Activated T-cell treated with anti-CD3 and anti-CD28 coated beads, Interleukin-2, amount 50 U/mL, for 48 hours (primary cell): ENCODE measurements around the gene TSC22D1.
"Not testable (repeated sequence)": the region's sequence is repeated elsewhere in the genome, so short reads cannot be mapped to it uniquely, and the experiment has no call there.

Source experiments
- DNase-seq, 2 experiments: peaks; one replicate each; pipeline ENCODE4 v3.0.0-alpha.2; 2020

TSC22D1 gene

GRCh38 chr13:44498969-44499368 lies 77.2 kb downstream of the TSC22D1 start:
- no peak for DNase-seq

- no peak for DNase-seq
Measured at GRCh38 chr13:44498502-44498901, 77.6 kb downstream of the TSC22D1 start.

DNA sequence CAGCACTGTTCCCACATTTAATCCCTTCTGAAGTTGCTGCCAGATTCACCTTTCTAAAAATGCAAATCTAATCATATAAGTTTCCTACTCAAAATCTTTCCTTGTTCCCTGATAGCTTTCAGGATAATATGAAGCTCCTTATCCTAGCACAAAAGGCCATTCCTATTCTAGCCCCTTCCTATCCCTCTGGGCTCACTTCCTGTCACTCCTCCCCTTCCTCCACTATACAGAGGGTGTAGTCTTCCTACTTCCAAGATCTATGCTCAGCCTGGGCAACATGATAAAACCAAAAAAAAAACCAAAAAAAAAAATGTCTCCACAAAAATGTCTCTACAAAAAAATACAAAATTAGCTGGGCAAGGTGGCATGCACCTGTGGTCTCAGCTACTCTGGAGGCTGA lies 78.3 kb downstream of the TSC22D1 start:
- no peak for DNase-seq

DNA sequence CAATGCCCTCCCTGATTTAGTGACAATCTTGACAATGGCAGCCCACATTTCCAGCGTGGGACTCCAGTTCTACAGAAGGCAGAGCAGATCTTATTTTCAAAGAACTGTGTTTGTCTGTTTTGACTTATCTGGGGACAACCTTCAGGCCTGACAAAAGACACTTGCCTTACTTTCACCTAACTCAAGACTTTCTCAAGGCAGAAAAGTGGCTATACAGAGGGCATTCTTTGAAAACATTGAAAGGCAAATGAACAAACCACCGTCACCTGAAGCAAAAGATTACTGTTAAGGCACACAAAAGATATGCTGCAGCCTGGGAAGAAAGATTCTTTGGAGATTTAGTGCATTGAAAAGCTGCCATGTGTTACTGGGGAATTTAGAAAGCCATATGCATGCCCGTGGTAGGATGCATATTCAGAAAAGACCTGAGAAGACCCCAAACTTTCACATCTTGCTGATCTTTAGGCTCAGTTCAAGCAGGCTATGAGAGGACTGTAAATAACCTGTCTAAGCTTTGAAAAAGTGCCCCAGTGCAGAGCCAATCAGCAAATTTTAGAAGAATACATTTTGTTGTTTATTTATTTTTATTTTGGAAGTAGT lies 82.8 kb downstream of the TSC22D1 start:
- no peak for DNase-seq

DNA sequence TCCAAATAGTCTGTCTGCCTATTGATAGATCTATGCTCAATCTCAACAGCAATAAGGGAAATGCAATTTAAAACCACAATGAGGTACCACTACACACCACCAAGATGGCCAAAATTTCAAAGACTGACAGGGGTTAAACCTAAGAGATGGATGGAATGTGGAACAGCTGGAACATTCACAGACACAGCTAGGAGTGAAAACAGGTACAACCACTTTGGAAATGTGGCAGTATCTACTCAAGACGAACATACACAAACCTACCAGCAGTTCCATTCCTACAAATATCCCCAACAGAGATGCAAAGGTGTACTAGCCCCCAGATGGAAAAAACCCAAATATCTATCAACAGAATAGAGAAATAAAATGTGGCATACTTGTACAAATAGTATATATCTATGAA lies 86.4 kb downstream of the TSC22D1 start:
- DNase-seq = no peak

DNA sequence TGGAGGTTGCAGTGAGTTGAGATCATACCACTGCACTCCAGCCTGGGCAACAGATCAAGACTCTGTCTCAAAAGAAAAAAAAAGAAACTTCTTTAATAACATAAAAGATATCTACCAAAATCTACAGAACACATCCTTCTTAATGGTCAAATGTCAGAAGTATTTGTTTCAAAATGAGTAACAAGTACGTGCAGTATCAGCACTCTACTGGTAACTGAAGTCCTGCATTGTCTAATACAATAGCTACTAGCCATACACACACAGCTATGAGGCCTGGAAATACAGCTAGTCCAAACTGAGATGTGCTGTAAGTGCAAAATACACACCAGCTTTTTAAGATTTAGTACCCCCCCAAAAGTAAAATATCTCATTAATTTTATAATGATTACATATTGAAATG lies 88.1 kb downstream of the TSC22D1 start:
- no peak for DNase-seq

DNA sequence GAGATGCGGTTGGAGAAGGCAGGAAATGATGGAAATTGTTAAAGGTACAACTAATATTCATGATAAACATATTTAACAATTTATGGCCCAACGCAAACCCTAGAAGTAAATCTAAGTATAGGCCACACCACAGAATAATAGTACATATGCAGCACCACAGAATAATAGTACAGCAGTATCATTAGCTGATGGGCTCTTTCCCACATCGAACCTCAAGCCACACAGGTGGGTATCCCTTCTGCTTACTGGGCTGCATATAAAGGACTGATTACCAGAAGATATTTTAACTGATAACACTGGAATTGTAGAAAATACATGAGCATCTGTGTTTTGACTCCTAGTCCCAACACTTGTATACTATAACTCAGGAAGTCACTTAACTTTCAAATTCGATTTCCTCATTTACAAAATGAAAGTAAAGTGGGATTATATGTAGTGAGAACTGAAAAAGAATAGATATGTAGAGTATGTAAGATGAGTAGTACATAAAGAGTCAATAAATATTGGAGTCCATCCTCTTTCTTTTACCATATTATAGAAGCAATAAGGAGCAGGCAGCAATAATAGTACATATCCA lies 91.5 kb downstream of the TSC22D1 start:
- no peak for DNase-seq

GRCh38 chr13:44474122-44474910 lies 101.8 kb downstream of the TSC22D1 start:
- no peak for DNase-seq

DNA sequence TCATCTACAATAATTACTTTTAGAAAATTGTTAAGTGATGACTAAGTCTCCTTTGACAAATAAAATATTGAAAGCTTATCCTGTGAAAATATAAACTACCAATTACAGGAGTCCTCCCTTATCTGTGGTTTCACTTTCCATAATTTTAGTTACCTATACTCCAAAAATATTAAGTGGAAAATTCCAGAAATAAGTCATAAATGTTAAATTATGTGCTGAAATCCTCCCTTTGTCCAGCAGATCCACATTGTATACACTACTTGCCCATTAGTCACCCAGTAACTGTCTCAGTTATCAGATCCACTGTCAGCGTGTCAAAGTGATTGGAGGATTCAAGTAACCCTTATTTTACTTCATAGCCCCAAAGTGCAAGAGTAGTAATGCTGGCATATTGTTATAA lies 104.4 kb downstream of the TSC22D1 start:
- DNase-seq = no peak

DNA sequence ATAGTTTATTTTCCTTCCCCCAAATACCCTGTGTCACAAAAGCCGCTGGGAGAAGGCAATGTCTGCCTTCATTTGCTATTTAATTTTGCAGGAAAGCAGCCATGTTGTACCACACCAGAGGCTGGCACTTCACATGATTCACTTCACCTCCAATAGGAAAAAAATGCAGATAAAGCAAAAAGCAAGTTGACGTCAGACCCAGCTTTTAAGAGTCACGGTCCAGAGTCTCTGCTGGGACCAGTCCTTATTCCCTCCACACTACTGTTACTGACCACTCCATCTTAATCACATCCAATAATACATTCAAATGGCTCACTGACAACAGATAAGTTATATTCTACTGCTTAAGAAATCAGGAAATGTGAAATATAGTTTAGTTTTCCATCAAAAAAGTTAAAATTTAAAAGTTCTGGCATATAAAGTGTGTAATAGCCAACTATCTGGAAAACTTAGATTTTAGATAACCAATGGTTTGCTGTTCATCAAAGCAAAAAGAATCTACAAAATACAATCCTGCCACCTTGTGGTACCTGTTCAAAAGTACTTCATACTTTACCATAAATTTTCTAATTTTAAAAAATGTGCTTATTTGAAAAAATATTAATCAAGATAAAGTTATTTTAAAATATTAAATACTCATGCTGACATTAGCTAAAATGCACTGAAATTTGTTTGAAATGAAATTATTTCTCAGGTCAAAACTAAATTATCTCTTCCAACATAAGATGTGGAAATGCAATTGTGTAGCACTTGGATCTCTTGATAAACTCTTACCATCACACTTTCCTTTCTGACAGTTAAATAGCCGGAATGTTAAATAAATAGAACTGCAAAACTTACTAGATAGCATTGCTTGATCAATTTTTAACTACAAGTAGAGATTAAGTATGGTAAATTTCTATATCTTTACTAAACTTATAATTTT lies 105.2 kb downstream of the TSC22D1 start:
- DNase-seq = no peak

GRCh38 chr13:44468874-44469273 lies 107.3 kb downstream of the TSC22D1 start:
- DNase-seq = no peak

DNA sequence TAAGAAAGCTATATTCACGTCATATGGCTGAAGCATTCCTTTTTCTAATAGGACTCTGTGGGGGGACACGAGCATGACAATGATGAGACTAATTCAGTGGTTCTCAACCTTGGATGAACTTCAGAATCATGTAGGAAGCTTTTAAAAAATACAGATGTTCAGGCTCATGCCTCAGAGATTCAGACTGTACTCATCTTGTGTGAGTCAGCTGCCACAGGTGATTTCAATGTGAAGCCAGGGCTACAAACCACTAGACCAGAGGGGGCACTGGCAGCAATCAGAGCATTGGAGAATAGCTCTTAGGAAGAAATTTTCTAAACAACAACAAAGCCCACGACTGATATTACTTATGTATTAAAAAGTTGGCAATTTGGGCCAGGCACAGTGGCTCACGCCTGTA lies 110.8 kb downstream of the TSC22D1 start:
- no peak for DNase-seq

GRCh38 chr13:44464471-44464870 lies 111.7 kb downstream of the TSC22D1 start:
- DNase-seq = no peak

DNA sequence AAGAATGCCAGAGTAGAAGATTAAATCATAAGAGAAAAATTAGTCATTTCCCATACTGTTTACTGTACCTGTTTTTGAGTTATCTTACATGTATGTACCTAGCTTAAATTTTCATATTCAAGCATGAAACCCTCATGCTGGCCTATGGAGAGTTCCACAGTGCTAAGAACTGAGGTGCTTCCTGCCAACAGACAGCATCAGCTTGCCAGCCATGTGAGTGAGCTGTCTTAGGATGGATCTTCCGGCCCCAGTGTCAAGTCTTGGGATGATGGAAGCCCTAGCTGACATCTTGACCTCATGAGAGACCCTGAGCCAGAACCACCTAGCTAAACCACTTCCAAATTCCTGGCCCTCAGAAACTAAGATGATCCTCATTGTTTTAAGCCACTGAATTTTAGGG lies 112.4 kb downstream of the TSC22D1 start:
- DNase-seq = no peak

GRCh38 chr13:44459674-44460073 lies 116.5 kb downstream of the TSC22D1 start:
- DNase-seq = no peak

GRCh38 chr13:44458313-44458975 lies 117.7 kb downstream of the TSC22D1 start:
- no peak for DNase-seq

- DNase-seq = not testable (repeated sequence)
Measured at GRCh38 chr13:44456212-44456611, 119.9 kb downstream of the TSC22D1 start.

- no peak for DNase-seq
Measured at GRCh38 chr13:44455769-44456168, 120.4 kb downstream of the TSC22D1 start.

GRCh38 chr13:44453881-44454280 lies 122.2 kb downstream of the TSC22D1 start:
- no peak for DNase-seq

DNA sequence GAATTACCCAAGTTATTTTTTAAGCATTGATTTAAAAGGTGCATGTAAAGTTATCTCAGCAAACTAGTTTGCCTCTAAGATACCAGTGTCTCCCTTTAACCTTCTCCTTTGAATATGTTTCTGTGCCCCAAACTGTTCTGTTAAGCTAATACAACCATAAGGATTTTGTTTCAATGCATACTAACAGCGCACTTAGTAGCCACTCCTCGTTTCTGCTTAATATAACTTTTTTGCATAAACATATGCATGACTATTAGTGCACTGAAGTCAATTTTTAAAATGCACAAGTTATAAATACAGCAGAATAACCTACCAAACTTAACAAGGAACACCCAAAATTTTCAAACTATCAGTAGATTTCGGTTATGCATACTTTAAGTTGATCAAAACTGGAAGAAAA lies 123.1 kb downstream of the TSC22D1 start:
- no peak for DNase-seq

- DNase-seq = no peak
Measured at GRCh38 chr13:44452418-44452817, 123.7 kb downstream of the TSC22D1 start.

DNA sequence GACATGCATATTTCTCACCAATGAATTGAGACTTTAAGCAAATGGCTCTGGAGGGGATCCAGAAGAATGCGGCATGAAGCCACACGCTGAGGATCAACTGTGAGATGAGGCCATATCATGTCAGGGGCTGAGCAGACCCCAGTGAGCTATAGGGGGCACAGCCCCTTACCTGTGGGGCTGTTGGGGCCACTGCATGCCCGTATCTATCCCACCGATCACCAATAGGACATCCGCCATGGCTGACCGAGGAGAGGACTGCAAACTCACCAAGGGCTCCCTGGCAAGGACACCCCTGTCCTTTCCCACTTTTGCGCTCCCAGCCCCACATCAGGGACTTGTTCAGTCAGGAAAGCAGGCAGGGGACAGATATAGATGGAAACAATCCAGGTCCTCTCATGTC lies 124.5 kb downstream of the TSC22D1 start:
- DNase-seq = no peak

DNA sequence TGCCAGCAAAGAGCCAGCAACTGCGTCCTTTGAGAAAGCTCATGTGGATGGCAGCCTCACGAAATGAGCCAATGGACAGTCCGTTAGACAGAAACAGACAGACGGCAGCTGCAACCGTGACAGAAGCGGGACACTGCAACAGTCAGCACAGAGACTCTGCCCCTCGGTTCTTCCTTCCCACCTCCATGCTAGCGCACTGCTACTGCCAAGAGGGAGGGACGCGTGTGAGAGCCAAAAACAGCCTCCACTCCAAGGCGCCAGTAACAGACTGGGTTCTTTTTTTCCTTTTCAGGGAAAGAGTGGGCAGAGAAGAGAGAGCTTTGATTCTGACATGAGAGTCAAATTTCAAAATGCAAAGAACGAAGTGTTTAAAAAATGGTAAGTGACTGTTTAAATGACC lies 125.0 kb downstream of the TSC22D1 start:
- DNase-seq = no peak
